T-helper 2 cell treated with Interferon-gamma antibody and Interleukin-4, amounts not matched to agents 5 μg/mL and 100 μg/mL, for 36 hours (primary cell): ENCODE data around the gene VMAC.

ENCODE experiments used
- DNase-seq: peaks from one replicate; pipeline ENCODE4 v3.0.0; 2021; ENCODE audit warnings: low spot score
- H3K27ac Mint-ChIP-seq: one replicate; pipeline ENCODE4 v1.8.0; 2021; ENCODE audit warnings: mild to moderate bottlenecking, mixed read lengths
- H3K27me3 Mint-ChIP-seq: one replicate; pipeline ENCODE4 v1.8.0; 2021; ENCODE audit warnings: low read depth, mixed read lengths
- H3K36me3 Mint-ChIP-seq: one replicate; pipeline ENCODE4 v1.8.0; 2021; ENCODE audit warnings: low read depth, mixed read lengths
- H3K4me1 Mint-ChIP-seq: one replicate; pipeline ENCODE4 v1.8.0; 2021; ENCODE audit warnings: low read depth, mixed read lengths
- H3K4me3 Mint-ChIP-seq: one replicate; pipeline ENCODE4 v1.8.0; 2022; ENCODE audit warnings: mild to moderate bottlenecking, moderate library complexity, mixed read lengths
- H3K9me3 Mint-ChIP-seq: one replicate; pipeline ENCODE4 v1.8.0; 2021; ENCODE audit warnings: mixed read lengths

Gene VMAC

DNA sequence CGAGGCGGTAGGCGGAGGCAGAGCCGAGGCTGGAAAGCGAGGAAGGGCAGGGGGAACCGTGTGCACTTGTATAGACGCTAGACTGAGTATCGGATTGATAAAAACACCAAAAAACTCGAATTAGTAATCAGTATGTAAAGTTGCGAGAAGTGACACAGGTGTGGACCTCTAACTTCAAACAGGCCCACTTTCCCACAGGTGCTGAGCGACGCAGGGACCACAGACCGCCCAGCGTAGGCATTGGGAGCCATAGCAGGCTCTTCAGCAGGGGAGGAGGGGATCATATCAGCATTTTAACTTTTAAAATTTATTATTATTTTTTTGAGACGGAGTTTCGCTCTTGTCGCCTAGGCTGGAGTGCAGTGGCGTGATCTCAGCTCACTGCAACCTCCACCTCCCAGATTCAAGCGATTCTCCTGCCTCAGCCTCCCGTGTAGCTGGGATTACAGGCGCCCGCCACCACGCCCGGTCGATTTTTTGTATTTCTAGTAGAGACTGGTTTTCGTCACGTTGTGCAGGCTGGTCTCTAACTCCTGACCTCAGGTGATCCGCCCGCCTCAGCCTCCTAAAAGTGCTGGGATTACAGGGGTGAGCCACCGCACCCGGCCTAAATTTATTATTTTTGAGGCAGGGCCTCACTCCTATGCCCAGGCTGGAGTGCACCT, 574 bp downstream of the VMAC start:
- H3K4me1 Mint-ChIP-seq: peaks cover 16% of the 10 kb centered on the region
- no peak for DNase-seq
- no peaks in the 10 kb centered on the region for H3K9me3 Mint-ChIP-seq
- peaks cover 14% of the 10 kb centered on the region for H3K36me3 Mint-ChIP-seq
- peak overlapping the region; percentile 60 for H3K27ac Mint-ChIP-seq
- H3K4me3 Mint-ChIP-seq: peak overlapping the region; percentile 93
- H3K27me3 Mint-ChIP-seq: no peaks in the 10 kb centered on the region

DNA sequence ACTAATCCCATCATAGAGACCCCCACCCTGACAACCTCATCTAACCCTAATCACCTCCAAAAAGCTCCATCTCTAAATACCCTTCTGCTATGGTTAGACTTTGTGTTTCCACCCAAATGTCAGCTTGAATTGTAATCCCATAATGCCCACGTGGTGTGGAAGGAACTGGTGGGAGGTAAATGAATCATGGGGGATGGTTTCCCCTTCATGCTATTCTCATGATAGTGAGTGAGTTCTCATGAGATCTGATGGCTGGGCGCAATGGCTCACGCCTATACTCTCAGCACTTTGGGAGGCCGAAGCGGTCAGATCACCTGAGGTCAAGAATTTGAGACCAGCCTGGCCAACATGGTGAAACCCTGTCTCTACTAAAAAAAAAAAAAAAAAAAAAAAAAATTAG, 2.6 kb downstream of the VMAC start:
- peaks cover 8% of the 10 kb centered on the region for H3K36me3 Mint-ChIP-seq
- H3K27ac Mint-ChIP-seq: no peak overlapping the region
- peaks cover 10% of the 10 kb centered on the region for H3K4me1 Mint-ChIP-seq
- no peak overlapping the region for H3K4me3 Mint-ChIP-seq
- peak; percentile 34 for DNase-seq
- no peaks in the 10 kb centered on the region for H3K27me3 Mint-ChIP-seq
- H3K9me3 Mint-ChIP-seq: no peaks in the 10 kb centered on the region

DNA sequence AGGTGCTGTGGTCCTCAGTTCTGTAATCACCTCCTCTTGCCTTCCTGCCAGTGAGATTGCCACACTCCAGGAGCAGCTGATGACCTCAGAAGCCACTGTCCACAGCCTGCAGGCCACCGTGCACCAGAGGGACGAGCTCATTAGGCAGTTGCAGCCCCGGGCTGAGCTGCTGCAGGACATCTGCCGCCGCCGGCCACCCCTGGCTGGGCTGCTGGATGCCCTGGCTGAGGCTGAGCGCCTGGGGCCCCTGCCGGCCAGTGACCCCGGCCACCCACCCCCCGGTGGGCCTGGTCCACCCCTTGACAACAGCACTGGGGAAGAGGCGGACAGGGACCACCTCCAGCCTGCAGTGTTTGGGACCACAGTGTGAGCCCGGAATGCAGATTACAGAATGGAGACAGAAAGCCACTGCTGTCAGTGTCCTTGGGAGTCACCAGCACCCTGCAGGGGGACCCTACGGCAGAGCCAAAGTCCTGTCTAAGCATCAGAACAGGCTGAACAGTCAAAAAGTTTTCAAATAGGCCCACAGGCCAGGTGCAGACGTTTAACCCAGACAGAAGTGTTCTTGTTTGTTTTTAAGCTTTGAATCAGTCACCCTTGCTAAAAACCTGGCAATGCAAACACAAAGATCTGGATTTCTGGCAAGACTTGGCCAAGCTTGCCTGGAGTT, 4.2 kb downstream of the VMAC start:
- H3K4me3 Mint-ChIP-seq: no peak overlapping the region
- H3K36me3 Mint-ChIP-seq: peaks cover 4% of the 10 kb centered on the region
- no peaks in the 10 kb centered on the region for H3K9me3 Mint-ChIP-seq
- DNase-seq: no peak
- H3K27ac Mint-ChIP-seq: no peak overlapping the region
- no peaks in the 10 kb centered on the region for H3K27me3 Mint-ChIP-seq
- H3K4me1 Mint-ChIP-seq: peaks cover 4% of the 10 kb centered on the region

DNA sequence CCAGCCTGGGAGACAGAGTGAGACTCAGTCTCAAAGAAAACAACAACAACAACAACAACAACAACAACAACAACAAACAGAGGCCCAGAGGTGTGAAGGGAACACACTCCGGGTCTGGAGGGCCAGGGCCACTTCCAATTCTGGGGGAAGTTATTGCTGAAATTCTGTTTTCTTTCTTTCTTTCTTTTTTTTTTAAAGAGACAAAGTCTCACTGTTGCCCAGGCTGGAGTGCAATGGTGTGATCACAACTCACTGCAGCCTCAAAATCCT, 5.9 kb downstream of the VMAC start:
- Mint-ChIP-seq H3K4me1 (peaks cover 4% of the 10 kb centered on the region), H3K36me3 (peaks cover 4% of the 10 kb centered on the region), H3K4me3 (no peak overlapping the region), H3K9me3 (no peaks in the 10 kb centered on the region), H3K27ac (no peak overlapping the region), H3K27me3 (no peaks in the 10 kb centered on the region)
- no peak for DNase-seq

DNA sequence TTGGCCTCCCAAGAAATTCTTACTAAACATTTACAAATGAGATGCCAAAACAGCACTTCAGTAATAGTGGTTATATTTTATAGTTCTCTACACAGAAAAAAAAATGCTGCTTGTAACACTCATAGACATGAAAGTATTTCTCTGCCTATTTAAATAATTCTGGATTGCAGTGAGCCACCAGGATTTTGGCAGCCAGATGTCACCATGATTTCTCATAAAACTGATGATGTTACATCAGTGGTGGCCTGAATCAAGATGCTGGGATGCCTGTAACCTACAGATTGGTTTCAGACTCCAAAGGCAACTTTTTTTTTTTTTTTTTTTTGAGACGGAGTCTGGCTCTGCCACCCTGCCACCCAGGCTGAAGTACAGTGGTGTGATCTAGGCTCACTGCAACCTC, 6.7 kb downstream of the VMAC start:
- Mint-ChIP-seq H3K27me3 (no peaks in the 10 kb centered on the region), H3K4me3 (no peak overlapping the region), H3K27ac (no peak overlapping the region), H3K4me1 (peaks cover 3% of the 10 kb centered on the region), H3K9me3 (no peaks in the 10 kb centered on the region), H3K36me3 (peaks cover 7% of the 10 kb centered on the region)
- DNase-seq: no peak

DNA sequence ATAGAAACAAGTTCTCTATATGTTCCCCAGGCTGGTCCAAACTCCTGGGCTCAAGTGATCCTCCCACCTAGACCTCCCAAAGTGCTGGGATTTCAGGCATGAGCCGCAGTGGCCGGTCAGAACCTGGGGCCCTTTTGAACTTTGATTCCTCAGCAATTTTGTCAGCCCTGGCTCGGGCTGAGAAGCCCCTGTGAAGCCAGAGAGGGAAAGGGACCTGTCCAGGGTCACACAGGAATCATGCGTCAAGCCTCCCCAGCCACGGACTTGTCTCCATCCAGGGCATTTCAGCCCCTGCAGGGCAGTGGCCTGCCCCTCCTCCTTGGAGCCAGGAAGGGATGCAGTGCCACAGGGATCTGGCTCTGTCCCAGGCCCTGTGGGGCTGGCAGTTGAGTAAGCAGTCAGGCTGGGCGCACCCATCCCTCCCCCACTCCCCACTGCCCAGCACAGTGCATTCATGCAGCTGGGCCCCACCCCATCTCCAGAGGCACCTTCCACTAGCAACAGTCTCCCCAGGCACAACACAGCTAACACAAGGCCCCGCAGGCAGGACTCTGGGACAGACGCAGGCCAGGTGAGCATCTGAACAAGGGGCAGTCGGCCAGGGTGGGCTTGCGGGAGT, 9.2 kb downstream of the VMAC start, which contains the start of gene CAPS:
Gene CAPS, plus strand, starts transcription at position 516 of the 619 bp plus-strand sequence. CDS start 153 bp downstream, outside the sequence.
- Mint-ChIP-seq H3K4me1 (no peaks in the 10 kb centered on the region), H3K36me3 (peaks cover 16% of the 10 kb centered on the region), H3K27ac (no peak within 1 kb of the TSS), H3K9me3 (no peaks in the 10 kb centered on the region), H3K4me3 (no peak within 1 kb of the TSS), H3K27me3 (no peaks in the 10 kb centered on the region)
- no peak for DNase-seq

DNA sequence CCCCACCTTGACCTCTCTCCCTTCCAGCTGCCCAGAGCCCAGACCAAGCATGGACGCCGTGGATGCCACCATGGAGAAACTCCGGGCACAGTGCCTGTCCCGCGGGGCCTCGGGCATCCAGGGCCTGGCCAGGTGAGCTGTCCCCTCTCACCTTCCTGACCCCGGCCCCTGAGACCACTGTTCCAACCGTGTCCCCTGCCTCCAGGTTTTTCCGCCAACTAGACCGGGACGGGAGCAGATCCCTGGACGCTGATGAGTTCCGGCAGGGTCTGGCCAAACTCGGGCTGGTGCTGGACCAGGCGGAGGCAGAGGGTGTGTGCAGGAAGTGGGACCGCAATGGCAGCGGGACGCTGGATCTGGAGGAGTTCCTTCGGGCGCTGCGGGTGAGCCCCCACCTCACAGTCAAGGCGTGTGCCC, 9.7 kb downstream of the VMAC start:
- H3K27ac Mint-ChIP-seq: no peak overlapping the region
- peaks cover 16% of the 10 kb centered on the region for H3K36me3 Mint-ChIP-seq
- no peaks in the 10 kb centered on the region for H3K27me3 Mint-ChIP-seq
- H3K4me1 Mint-ChIP-seq: no peaks in the 10 kb centered on the region
- H3K4me3 Mint-ChIP-seq: no peak overlapping the region
- no peak for DNase-seq
- no peaks in the 10 kb centered on the region for H3K9me3 Mint-ChIP-seq

DNA sequence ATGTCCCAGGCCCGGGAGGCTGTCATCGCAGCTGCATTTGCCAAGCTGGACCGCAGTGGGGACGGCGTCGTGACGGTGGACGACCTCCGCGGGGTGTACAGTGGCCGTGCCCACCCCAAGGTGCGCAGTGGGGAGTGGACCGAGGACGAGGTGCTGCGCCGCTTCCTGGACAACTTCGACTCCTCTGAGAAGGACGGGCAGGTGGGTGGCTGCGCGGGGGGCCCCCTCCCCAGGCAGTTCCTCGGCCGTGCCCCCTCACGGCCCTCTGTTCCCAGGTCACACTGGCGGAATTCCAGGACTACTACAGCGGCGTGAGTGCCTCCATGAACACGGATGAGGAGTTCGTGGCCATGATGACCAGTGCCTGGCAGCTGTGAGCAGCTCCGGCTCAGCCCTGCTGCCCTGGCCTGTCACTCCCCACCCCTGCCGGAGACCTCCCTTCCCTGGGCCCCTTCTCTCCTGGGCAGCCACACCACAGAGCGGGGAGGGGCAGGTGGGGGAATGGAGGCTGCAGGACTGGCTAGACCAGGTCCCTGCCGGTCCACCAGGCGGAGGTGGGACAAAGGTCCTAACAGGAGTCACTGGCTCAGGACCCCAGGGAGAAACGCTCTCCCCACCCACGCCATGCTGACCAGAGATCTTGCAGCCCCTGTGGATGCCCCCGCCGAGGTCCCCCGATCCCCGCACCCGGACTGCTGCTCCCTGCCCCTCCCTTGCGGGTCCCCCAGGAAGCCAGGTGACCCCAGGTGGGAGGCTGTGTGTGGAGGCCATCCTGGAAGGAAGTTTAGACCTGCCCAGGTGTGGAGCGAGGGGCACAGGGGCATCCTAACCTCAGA, 10.5 kb downstream of the VMAC start:
- Mint-ChIP-seq H3K4me3 (no peak overlapping the region), H3K36me3 (peaks cover 14% of the 10 kb centered on the region), H3K4me1 (no peaks in the 10 kb centered on the region), H3K9me3 (no peaks in the 10 kb centered on the region), H3K27ac (no peak overlapping the region), H3K27me3 (no peaks in the 10 kb centered on the region)
- no peak for DNase-seq

DNA sequence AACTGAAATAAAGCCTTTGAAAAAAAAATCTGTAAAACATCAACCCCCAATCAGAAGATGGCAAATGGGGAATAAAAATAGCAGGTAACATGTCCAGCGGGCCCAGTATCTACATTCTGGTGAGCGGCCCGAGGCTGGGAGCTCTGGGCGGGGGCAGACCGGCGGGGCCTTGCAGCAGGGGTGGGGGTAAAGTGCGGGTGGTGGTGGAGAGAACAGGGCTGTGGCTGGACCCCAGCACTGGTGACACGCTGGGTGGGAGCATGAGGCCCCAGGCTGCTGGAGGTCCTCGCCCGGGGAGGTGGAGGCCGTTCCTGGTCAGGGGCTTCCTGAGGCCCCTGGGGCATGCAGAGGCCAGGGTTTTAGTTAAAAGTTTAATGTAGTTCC, 11.1 kb downstream of the VMAC start:
- Mint-ChIP-seq H3K36me3 (peaks cover 15% of the 10 kb centered on the region), H3K9me3 (no peaks in the 10 kb centered on the region), H3K4me1 (no peaks in the 10 kb centered on the region), H3K4me3 (no peak overlapping the region), H3K27ac (no peak overlapping the region), H3K27me3 (no peaks in the 10 kb centered on the region)
- no peak for DNase-seq

DNA sequence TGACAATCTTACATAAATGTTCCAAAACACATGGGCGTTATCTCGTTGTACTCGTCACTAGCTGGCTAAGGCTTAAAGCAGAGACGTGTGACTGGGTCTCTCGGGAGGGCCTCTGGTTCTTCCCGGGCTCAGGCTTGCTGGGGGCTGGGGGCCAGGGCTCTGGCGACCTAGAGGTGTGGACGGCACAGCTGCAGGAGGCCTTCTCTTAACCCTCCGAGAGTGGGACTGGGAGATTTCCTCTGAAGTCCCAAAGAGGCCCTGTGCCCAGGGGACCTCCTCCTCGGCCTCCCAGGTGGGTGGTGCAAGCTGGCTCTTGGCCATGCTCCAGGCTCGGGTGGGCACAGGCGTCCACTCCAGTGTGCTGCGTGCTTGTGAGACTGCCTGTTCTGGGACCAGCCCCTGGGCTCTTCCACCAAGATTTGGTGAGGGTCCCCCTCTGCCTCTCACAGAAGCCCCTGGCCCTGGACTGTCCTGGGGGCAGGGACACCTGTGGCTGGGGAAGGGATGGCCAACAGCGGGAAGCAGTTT, 11.6 kb downstream of the VMAC start:
- no peak overlapping the region for H3K27ac Mint-ChIP-seq
- no peak overlapping the region for H3K4me3 Mint-ChIP-seq
- peaks cover 15% of the 10 kb centered on the region for H3K36me3 Mint-ChIP-seq
- H3K4me1 Mint-ChIP-seq: no peaks in the 10 kb centered on the region
- H3K9me3 Mint-ChIP-seq: no peaks in the 10 kb centered on the region
- DNase-seq: no peak
- H3K27me3 Mint-ChIP-seq: no peaks in the 10 kb centered on the region

DNA sequence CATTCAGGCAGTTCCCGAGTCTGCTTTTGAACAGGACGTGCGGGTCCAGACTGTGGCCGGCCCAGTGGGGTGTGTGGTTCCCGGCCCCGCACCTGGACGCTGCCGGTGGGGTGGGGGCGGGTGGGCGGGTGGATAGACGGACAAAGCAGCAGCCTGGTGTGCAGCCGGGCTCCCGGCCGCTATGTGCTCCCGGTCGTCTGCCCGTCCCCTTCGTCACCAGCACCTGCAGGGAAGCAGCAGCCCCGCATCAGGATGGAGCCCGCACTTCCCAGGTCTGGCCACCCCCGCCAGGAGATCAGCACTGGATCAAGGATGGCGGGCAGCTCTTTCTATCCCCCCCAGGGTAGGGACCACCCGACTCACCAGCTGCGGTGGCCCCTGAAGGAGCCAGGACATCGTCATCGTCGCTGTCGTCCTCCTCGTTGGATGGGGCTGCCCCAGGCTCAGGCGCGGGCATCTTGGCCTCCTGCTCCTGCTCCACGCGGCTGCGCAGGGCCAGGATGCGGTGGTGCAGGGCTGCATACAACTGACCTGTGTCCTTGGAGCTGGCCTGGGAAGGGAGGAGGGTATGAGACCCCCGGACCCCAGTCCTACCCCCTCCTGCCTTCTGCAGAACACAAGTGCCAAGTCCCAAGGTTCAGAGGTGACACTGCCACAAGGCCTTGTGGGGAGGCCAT, 12.9 kb downstream of the VMAC start:
- H3K4me3 Mint-ChIP-seq: no peak overlapping the region
- DNase-seq: no peak
- H3K27me3 Mint-ChIP-seq: no peaks in the 10 kb centered on the region
- H3K9me3 Mint-ChIP-seq: no peaks in the 10 kb centered on the region
- H3K27ac Mint-ChIP-seq: no peak overlapping the region
- H3K4me1 Mint-ChIP-seq: no peaks in the 10 kb centered on the region
- peaks cover 21% of the 10 kb centered on the region for H3K36me3 Mint-ChIP-seq

DNA sequence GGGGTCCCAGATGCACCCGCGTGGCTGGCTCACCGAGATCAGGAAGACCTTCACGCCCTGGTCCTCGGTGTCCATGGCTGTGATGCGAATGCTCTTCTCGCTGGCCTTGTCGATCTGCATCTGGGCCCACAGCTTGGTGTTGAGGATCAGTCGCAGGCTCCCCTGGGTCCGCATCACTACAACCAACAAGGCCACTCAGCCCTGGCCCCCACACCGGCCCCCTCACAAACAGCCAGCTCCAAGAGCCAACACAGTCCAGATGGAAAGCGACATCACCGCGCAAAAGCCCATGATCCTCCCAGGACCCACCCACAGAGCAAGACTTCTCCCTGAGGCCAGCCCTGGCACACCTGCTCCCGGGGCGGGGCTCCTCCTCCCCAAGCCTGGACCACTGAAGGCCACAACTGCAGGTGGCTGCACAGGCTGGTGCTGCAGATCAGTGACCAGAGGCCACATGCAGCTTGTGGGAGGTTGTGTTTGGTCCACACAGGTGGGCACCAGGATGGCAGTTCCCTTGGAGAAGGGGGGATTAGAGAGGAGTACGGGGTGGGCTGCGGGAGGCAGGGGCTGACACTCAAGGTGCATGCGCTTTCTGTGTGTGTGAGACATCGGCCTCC, 13.9 kb downstream of the VMAC start:
- H3K9me3 Mint-ChIP-seq: no peaks in the 10 kb centered on the region
- H3K36me3 Mint-ChIP-seq: peaks cover 26% of the 10 kb centered on the region
- no peak for DNase-seq
- H3K4me1 Mint-ChIP-seq: no peaks in the 10 kb centered on the region
- no peak overlapping the region for H3K4me3 Mint-ChIP-seq
- H3K27ac Mint-ChIP-seq: no peak overlapping the region
- no peaks in the 10 kb centered on the region for H3K27me3 Mint-ChIP-seq

DNA sequence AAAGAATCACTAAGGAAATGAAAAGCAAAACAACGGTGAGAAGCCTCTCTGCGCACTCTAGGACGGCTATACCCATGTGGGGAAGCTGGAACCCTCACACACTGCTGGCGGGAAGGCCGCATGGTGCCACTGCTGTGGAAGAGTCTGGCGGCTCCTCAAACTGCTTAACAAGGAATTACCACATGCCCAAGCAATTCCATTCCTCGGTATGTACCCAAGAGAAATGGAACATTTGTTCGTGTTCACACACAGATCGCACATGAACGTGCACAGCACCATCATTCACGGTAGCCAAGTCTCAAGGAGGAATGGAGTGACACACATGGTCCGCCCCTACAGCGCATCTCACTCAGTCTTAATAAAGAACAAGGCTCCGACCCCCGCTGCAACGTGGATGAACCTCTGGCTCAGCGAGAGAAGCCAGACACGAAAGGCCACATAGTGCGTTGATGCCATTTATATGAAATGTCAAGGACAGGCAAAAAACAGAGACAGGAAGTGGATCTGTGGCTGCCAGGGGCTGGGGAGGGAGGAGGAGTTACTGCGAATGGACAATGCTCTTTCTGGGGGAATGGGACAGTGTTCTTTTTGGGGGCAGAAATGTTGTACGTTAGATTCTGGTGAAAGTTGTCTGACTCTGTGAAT, 17.0 kb downstream of the VMAC start:
- H3K4me1 Mint-ChIP-seq: no peaks in the 10 kb centered on the region
- H3K9me3 Mint-ChIP-seq: no peaks in the 10 kb centered on the region
- H3K27me3 Mint-ChIP-seq: no peaks in the 10 kb centered on the region
- no peak overlapping the region for H3K27ac Mint-ChIP-seq
- no peak for DNase-seq
- no peak overlapping the region for H3K4me3 Mint-ChIP-seq
- peaks cover 31% of the 10 kb centered on the region for H3K36me3 Mint-ChIP-seq
